Heart right ventricle (tissue), 16 donors: Measurements from ENCODE around the gene ADK. TPM values are rescaled to one million over a fixed set of nuclear protein-coding genes. Genes with fewer than 3 reads are reported as not detected.

Source experiments
- ATAC-seq, 8 donors: fragments of 200-7000 bp; cut with Tn5 transposase; one replicate each; pipeline ENCODE4 v1.9.1; 2020; ENCODE audit warnings: mild to moderate bottlenecking in 8 of 8, moderate library complexity in 8 of 8, moderate number of reproducible peaks in 1 of 8
- DNase-seq, 2 donors: peaks; one replicate each; pipeline ENCODE4 v3.0.0-alpha.2; 2020
- H3K27ac ChIP-seq, 10 donors: fragments of 200-600 bp; sonication (generic) in 2 of 10; one replicate each; pipeline versions ENCODE4 v1.5.0 to v1.8.0; 2020 to 2022; ENCODE audit warnings: mild to moderate bottlenecking in 3 of 10
- H3K27me3 ChIP-seq, 7 donors: fragments of 200-600 bp; one replicate each; pipeline ENCODE4 v1.8.0; 2021 to 2022; ENCODE audit warnings: mild to moderate bottlenecking in 2 of 7
- H3K36me3 ChIP-seq, 9 donors: fragments of 200-600 bp; sonication (generic) in 1 of 9; one replicate each; pipeline versions ENCODE4 v1.5.0 to v1.8.0; 2020 to 2022; ENCODE audit warnings: mild to moderate bottlenecking in 2 of 9
- H3K4me1 ChIP-seq, 9 donors: fragments of 200-600 bp; sonication (generic) in 1 of 9; one replicate each; pipeline versions ENCODE4 v1.5.0 to v1.8.0; 2020 to 2022; ENCODE audit warnings: mild to moderate bottlenecking in 4 of 9
- H3K4me3 ChIP-seq, 10 donors: fragments of 200-600 bp; sonication (generic) in 2 of 10; one replicate each; pipeline versions ENCODE4 v1.5.0 to v1.8.0; 2020 to 2022; ENCODE audit warnings: mild to moderate bottlenecking in 7 of 10, moderate library complexity in 2 of 10
- H3K9me3 ChIP-seq, 11 donors: fragments of 200-600 bp in 10 of 11; sonication (generic) in 2 of 11; one replicate each; pipeline versions ENCODE4 v1.5.0 to v1.8.0; 2013 to 2022; ENCODE audit warnings: mild to moderate bottlenecking in 2 of 11, control low read depth in 1 of 11, moderate library complexity in 1 of 11
- CTCF ChIP-seq, 9 donors: fragments of 200-600 bp; sonication (generic) in 2 of 9; IDR thresholded peaks; one replicate each; pipeline versions ENCODE4 v1.5.0 to v1.8.0; 2021 to 2022; ENCODE audit warnings: antibody characterized with exemption in 9 of 9, mild to moderate bottlenecking in 5 of 9, moderate library complexity in 1 of 9
- WGBS, 2 donors: extraction: QIAGEN DNeasy Blood & Tissue Kit; methylation state at CpG; one replicate each; pipeline ENCODE4 v1.1.7; 2013; ENCODE audit warnings: inconsistent platforms in 1 of 2; 5-methylcytosine and 5-hydroxymethylcytosine counted together
- intact Hi-C, 10 donors: fragments of 100-400 bp; cut with DNase I; formaldehyde crosslinking; loops; one replicate each; pipeline versions ENCODE4 v1.11.1 to v1.14.2; 2022
- polyA plus RNA-seq, 2 donors: library from polyadenylated mRNA; stranded (reverse); fragments of 200-250 nt; gene quantifications; one replicate each; pipeline ENCODE4 v1.2.3, GENCODE V29; 2013
- total RNA-seq, 10 donors: library from RNA; stranded (reverse); fragmentation: NEBNext Ultra II Directional in 3 of 10; extraction: Animal tissue kit (Norgen Biotek cat#: 25700) in 3 of 10; gene quantifications; one replicate each; pipeline versions ENCODE4 v1.2.1 to v1.2.4, GENCODE V29; 2021 to 2023
- donor health status: Arrhythmogenic right ventricular cardiomyopathy.
- donor health status: ischemic (EF 13 %, LVEDD 7.1; RV severe dilation, severe dysfunction).
- donor health status: healthy with polysubstance abuse.
- donor health status: DM: no; HTN: yes; CAD: no.
- donor health status: DM: no; HTN: no; CAD: no.
- donor health status: ischemic (EF 25% LVEDD 6.9; RV normal size, moderate dysfunction).
- donor health status: ischemic (EF 25% LVEDD 5.7; RV mildly dilated, moderate dysfunction).
- donor health status: healthy.
- donor health status: DM: yes; HTN: yes; CAD: no.
- donor health status: Ischemic cardiomyopathy.
- donor health status: ischemic (EF 35%, LVEDD 5.7; RV mildly dilated, moderate dysfunction).
- donor health status: nonischemic (EF 11% LVEDD 7.7; RV severe dilation, severe dysfunction).
- donor health status: DM: yes; HTN: yes; CAD: no.
- donor health status: PGD.
- donor health status: ischemic (EF 29% LVEDD 5.4; RV normal size, mild dysfunction).
- donor health status: nonischemic (EF 23%, LVEDD 6.1; RV moderate dilation, normal function).

Gene ADK
- total and polyA plus RNA-seq, 12 donors, result 13.0 to 50.0 (median 39.1) TPM

- no peaks in the 10 kb centered on the region for H3K36me3 ChIP-seq
- TF ChIP-seq CTCF (IDR thresholded peaks at IDR 0.05), result no peak
- ATAC-seq (no peak), DNase-seq (no peak)
- no peaks in the 10 kb centered on the region for H3K27me3 ChIP-seq
- no peak overlapping the region for H3K27ac ChIP-seq
- H3K9me3 ChIP-seq, result no peaks in the 10 kb centered on the region
- peaks cover 0 to 20% (median 6%) of the 10 kb centered on the region in 9 donors for H3K4me1 ChIP-seq
- H3K4me3 ChIP-seq, result no peak overlapping the region
- intact Hi-C loops, result loop anchor here in 1 of 10 donors (2.0 kb wide), 1 partner anchor 44 kb away; no protein-coding TSS in a partner anchor
- 95 to 96% methylated on average over 2 of the region's 2 CpGs for WGBS, 2 donors
Measured at GRCh38 chr10:74310652-74311257, 159.7 kb downstream of the ADK start.

- Histone ChIP-seq H3K4me3 (peak overlapping the region in 7 of 10 donors; percentile 7 to 43 (median 38)), H3K36me3 (no peaks in the 10 kb centered on the region), H3K4me1 (peaks cover 0 to 8% (median 0%) of the 10 kb centered on the region in 9 donors), H3K27ac (no peak overlapping the region), H3K27me3 (no peaks in the 10 kb centered on the region), H3K9me3 (peaks cover 0 to 5% (median 0%) of the 10 kb centered on the region in 11 donors)
- DNase-seq (no peak), ATAC-seq (no peak)
- TF ChIP-seq CTCF (IDR thresholded peaks at IDR 0.05), result no peak
- 44 to 75% methylated on average over 1 of the region's 1 CpG for WGBS, 2 donors
- intact Hi-C loops, result no loop called here
Measured at GRCh38 chr10:74314166-74314565, 163.1 kb downstream of the ADK start.

- ATAC-seq (no peak), DNase-seq (no peak)
- no peaks in the 10 kb centered on the region for H3K27me3 ChIP-seq
- H3K9me3 ChIP-seq, result peaks cover 0 to 26% (median 8%) of the 10 kb centered on the region in 11 donors
- 94 to 98% methylated on average over 1 of the region's 1 CpG for WGBS, 2 donors
- H3K4me3 ChIP-seq, result no peak overlapping the region
- H3K27ac ChIP-seq, result no peak overlapping the region
- H3K4me1 ChIP-seq, result no peaks in the 10 kb centered on the region
- TF ChIP-seq CTCF (IDR thresholded peaks at IDR 0.05), result no peak
- H3K36me3 ChIP-seq, result no peaks in the 10 kb centered on the region
- intact Hi-C loops, result no loop called here
Measured at GRCh38 chr10:74320026-74320425, 169.0 kb downstream of the ADK start.

GRCh38 chr10:74320717-74321116 lies 169.7 kb downstream of the ADK start:
- no peaks in the 10 kb centered on the region for H3K27me3 ChIP-seq
- H3K4me1 ChIP-seq, result no peaks in the 10 kb centered on the region
- H3K4me3 ChIP-seq, result no peak overlapping the region
- ATAC-seq (no peak), DNase-seq (no peak)
- intact Hi-C loops, result no loop called here
- 90 to 93% methylated on average over 4 of the region's 4 CpGs for WGBS, 2 donors
- H3K9me3 ChIP-seq, result peaks cover 0 to 26% (median 8%) of the 10 kb centered on the region in 11 donors
- no peak for TF ChIP-seq CTCF (IDR thresholded peaks at IDR 0.05)
- H3K27ac ChIP-seq, result no peak overlapping the region
- no peaks in the 10 kb centered on the region for H3K36me3 ChIP-seq
